HepG2 (cell line): Measurements from ENCODE around the gene SPTBN2. TPM values are rescaled to one million over a fixed set of nuclear protein-coding genes. Genes with fewer than 3 reads are reported as not detected.

Source experiments
- ATAC-seq: fragments of 200-7000 bp; cut with Tn5 transposase; 3 replicates; pipeline ENCODE4 v1.9.1; 2020; ENCODE audit warnings: mild to moderate bottlenecking, moderate library complexity
- BruUV-seq: library from RNA; stranded (reverse); fragments of 400-500 nt; replicated peaks from 2 replicates; lab custom pipeline; 2021; lab: Mats Ljungman, UMichigan
- CTCF ChIA-PET: fragments of 300-600 bp; formaldehyde crosslinking; extraction: SDS; loops from one replicate; lab custom pipeline; 2021; ENCODE audit warnings: low total read pairs, inconsistent platforms, low intra/inter-chr PET ratio; lab: Yijun Ruan, JAX
- POLR2A ChIA-PET: fragments of 350-600 bp; sonication (Branson Sonifier 250); formaldehyde crosslinking; loops from one replicate; lab custom pipeline; 2020; ENCODE audit warnings: antibody characterized with exemption, inconsistent platforms; lab: Yijun Ruan, JAX
- DNase-seq: peaks from one replicate; pipeline ENCODE4 v3.0.0-alpha.2; 2015; ENCODE audit warnings: low spot score
- FAIRE-seq: peaks from 3 replicates; lab custom pipeline; 2011; peaks lifted over from hg19 to GRCh38; lab: Jason Lieb, UNC
- H2AFZ ChIP-seq: one replicate; pipeline ENCODE4 v1.6.1; 2011; ENCODE audit warnings: low read length, inconsistent platforms
- H3K27ac ChIP-seq: fragments of 300-600 bp; 3 replicates; pipeline ENCODE4 v1.8.0; 2011; ENCODE audit warnings: mixed run types, mild to moderate bottlenecking, mixed read lengths, low read length, inconsistent platforms; ENCODE audit not compliant: insufficient read depth; ENCODE audit errors: extremely low read length
- H3K27me3 ChIP-seq, 2 experiments: fragments of 200-600 bp in 1 of 2; 2 replicates in 1 of 2; 3 replicates in 1 of 2; pipeline versions ENCODE4 v1.6.0 to v1.8.0; 2011; ENCODE audit warnings: low read length in 2 of 2, mild to moderate bottlenecking in 2 of 2, moderate library complexity in 2 of 2, inconsistent platforms in 1 of 2; ENCODE audit not compliant: insufficient read depth in 2 of 2, control insufficient read depth in 1 of 2
- H3K36me3 ChIP-seq, 2 experiments: fragments of 200-600 bp in 1 of 2; replicated peaks in 1 of 2; 2 replicates in 1 of 2; 3 replicates in 1 of 2; pipeline versions ENCODE4 v1.5.1 to v1.8.0; 2011; ENCODE audit warnings: low read length in 2 of 2, inconsistent platforms in 1 of 2; ENCODE audit not compliant: insufficient read depth in 2 of 2, control insufficient read depth in 1 of 2
- H3K4me1 ChIP-seq: 2 replicates; pipeline ENCODE4 v1.5.1; 2012; ENCODE audit warnings: low read length, inconsistent platforms; ENCODE audit not compliant: insufficient read depth
- H3K4me2 ChIP-seq: 2 replicates; pipeline ENCODE4 v1.6.0; 2011; ENCODE audit warnings: low read depth, low read length, inconsistent platforms
- H3K4me3 ChIP-seq, 3 experiments: fragments of 200-600 bp in 1 of 3; sonication (generic), shearing (Covaris generic) in 1 of 3; replicated peaks in 1 of 3; 2 replicates each; pipeline ENCODE4 v1.5.1; 2011 to 2016; ENCODE audit warnings: low read length in 3 of 3, inconsistent platforms in 2 of 3, low read depth in 2 of 3, mild to moderate bottlenecking in 2 of 3, control low read depth in 1 of 3, mixed read lengths in 1 of 3; ENCODE audit not compliant: insufficient read depth in 1 of 3
- H3K79me2 ChIP-seq: one replicate; pipeline ENCODE4 v1.6.1; 2011; ENCODE audit warnings: low read length, inconsistent platforms; ENCODE audit not compliant: insufficient read depth
- H3K9ac ChIP-seq: 2 replicates; pipeline ENCODE4 v1.6.0; 2011; ENCODE audit warnings: mild to moderate bottlenecking, low read depth, low read length, inconsistent platforms; ENCODE audit not compliant: insufficient read depth
- H3K9me3 ChIP-seq: 2 replicates; pipeline ENCODE4 v1.5.1; 2012; ENCODE audit warnings: mild to moderate bottlenecking, low read length
- H4K20me1 ChIP-seq: 2 replicates; pipeline ENCODE4 v1.6.0; 2011; ENCODE audit warnings: inconsistent platforms, mild to moderate bottlenecking, low read length, moderate library complexity; ENCODE audit not compliant: insufficient read depth
- ARID2 ChIP-seq: sonication (generic); formaldehyde crosslinking; IDR thresholded peaks from 2 replicates; pipeline ENCODE4 v1.8.1; 2022; ENCODE audit warnings: mild to moderate bottlenecking, missing genetic modification reagents, borderline replicate concordance
- ATF7-NPFF ChIP-seq: sonication (generic); formaldehyde crosslinking; IDR thresholded peaks from 2 replicates; pipeline ENCODE4 v1.8.1; 2023; ENCODE audit warnings: mild to moderate bottlenecking, low read depth, missing genetic modification reagents, moderate library complexity
- CAMTA2 ChIP-seq: sonication (generic); formaldehyde crosslinking; IDR thresholded peaks from 2 replicates; pipeline ENCODE4 v1.4.0; 2020; ENCODE audit warnings: mild to moderate bottlenecking, missing genetic modification reagents, borderline replicate concordance
- ERF ChIP-seq: IDR thresholded peaks from 2 replicates; pipeline ENCODE4 v1.6.1; 2018; ENCODE audit warnings: missing biosample characterization, missing genetic modification reagents
- EZH2 ChIP-seq: conservative IDR thresholded peaks from 2 replicates; pipeline ENCODE4 v1.6.1; 2012; ENCODE audit warnings: mild to moderate bottlenecking, low read depth, low read length, moderate library complexity
- KLF16 ChIP-seq, 2 experiments: sonication (generic) in 1 of 2; formaldehyde crosslinking in 1 of 2; IDR thresholded peaks; 2 replicates each; pipeline versions ENCODE4 v1.6.1 to v1.8.0; 2016 to 2023; ENCODE audit warnings: missing genetic modification reagents in 2 of 2, missing compliant biosample characterization in 1 of 2
- NFE2L1 ChIP-seq: sonication (generic); formaldehyde crosslinking; IDR thresholded peaks from 2 replicates; pipeline ENCODE4 v1.4.0; 2020; ENCODE audit warnings: missing genetic modification reagents, mild to moderate bottlenecking, borderline replicate concordance
- RBFOX2 ChIP-seq: fragments of 200-400 bp; formaldehyde crosslinking; IDR thresholded peaks from 2 replicates; pipeline ENCODE4 v1.6.1; 2017; ENCODE audit warnings: low read depth, mild to moderate bottlenecking, low read length
- ZIK1 ChIP-seq: sonication (generic); formaldehyde crosslinking; IDR thresholded peaks from 2 replicates; pipeline ENCODE4 v1.5.0; 2020; ENCODE audit warnings: mild to moderate bottlenecking, low read depth, missing genetic modification reagents, borderline replicate concordance
- ZNF709 ChIP-seq: sonication (generic); formaldehyde crosslinking; IDR thresholded peaks from 2 replicates; pipeline ENCODE4 v1.5.0; 2020; ENCODE audit warnings: mild to moderate bottlenecking, missing genetic modification reagents
- ZNF879 ChIP-seq: sonication (generic); formaldehyde crosslinking; IDR thresholded peaks from 2 replicates; pipeline ENCODE4 v1.8.1; 2023; ENCODE audit warnings: missing genetic modification reagents
- WGBS: methylation state at CpG from one replicate; pipeline ENCODE4 v1.1.6; 2017; ENCODE audit warnings: low lambda C conversion rate; 5-methylcytosine and 5-hydroxymethylcytosine counted together
- in situ Hi-C: cut with HindIII; loops from 2 replicates; pipeline ENCODE4 v1.10.0; 2017; ENCODE audit warnings: low pct_unique_long_range_greater_than_20kb; ENCODE audit not compliant: extremely low pct_ligation_motif_present
- intact Hi-C: fragments of 100-400 bp; cut with micrococcal nuclease; formaldehyde crosslinking; loops from one replicate; pipeline ENCODE4 v1.10.0; 2022; ENCODE audit not compliant: unreplicated experiment
- polyA plus RNA-seq, 8 experiments: library from polyadenylated mRNA; depleted of rRNA in 3 of 8; stranded (reverse) in 7 of 8; unstranded in 1 of 8; fragments of >200 nt; fragmentation: Illumina TruSeq in 4 of 8; extraction: Trizol in 4 of 8; gene quantifications; 2 replicates each; pipeline versions ENCODE4 v1.2.1 to v1.2.3, GENCODE V29; 2011 to 2016; ENCODE audit warnings: low read depth in 4 of 8, missing spikeins in 1 of 8, mixed read lengths in 1 of 8; ENCODE audit not compliant: insufficient read depth in 1 of 8
- total RNA-seq, 5 experiments: library from RNA; depleted of rRNA; stranded (reverse); fragments of >200 nt; fragmentation: Illumina TruSeq; extraction: Trizol; gene quantifications; 2 replicates each; pipeline ENCODE4 v1.2.3, GENCODE V29; 2016; ENCODE audit warnings: low read depth in 1 of 5
- TF ChIP-seq, protein P1 (sequence below): sonication (generic); formaldehyde crosslinking; conservative IDR thresholded peaks from 2 replicates; pipeline ENCODE4 v1.4.0; 2020; ENCODE audit warnings: missing genetic modification reagents
- TF ChIP-seq, protein P2 (sequence below), 2 experiments: sonication (generic) in 1 of 2; formaldehyde crosslinking in 1 of 2; IDR thresholded peaks; 2 replicates each; pipeline versions ENCODE4 v1.4.0 to v1.6.1; 2018 to 2020; ENCODE audit warnings: missing genetic modification reagents in 2 of 2, borderline replicate concordance in 1 of 2, low read depth in 1 of 2, mild to moderate bottlenecking in 1 of 2, missing biosample characterization in 1 of 2
- TF ChIP-seq, protein P3 (sequence below): sonication (generic); formaldehyde crosslinking; IDR thresholded peaks from 2 replicates; pipeline ENCODE4 v1.5.0; 2020; ENCODE audit warnings: missing genetic modification reagents
- TF ChIP-seq, protein P4 (sequence below): sonication (generic); formaldehyde crosslinking; IDR thresholded peaks from 2 replicates; pipeline ENCODE4 v1.5.1; 2020; ENCODE audit warnings: mild to moderate bottlenecking, missing genetic modification reagents, borderline replicate concordance
- TF ChIP-seq, protein P5 (sequence below): sonication (generic); formaldehyde crosslinking; IDR thresholded peaks from 2 replicates; pipeline ENCODE4 v1.4.0; 2020; ENCODE audit warnings: missing genetic modification reagents

Gene SPTBN2
- total and polyA plus RNA-seq, 2 of the 13 experiments (the other 11 are each of a cell fraction or from before 2014, with no cell fraction given) = 0.65 to 4.0 TPM

DNA sequence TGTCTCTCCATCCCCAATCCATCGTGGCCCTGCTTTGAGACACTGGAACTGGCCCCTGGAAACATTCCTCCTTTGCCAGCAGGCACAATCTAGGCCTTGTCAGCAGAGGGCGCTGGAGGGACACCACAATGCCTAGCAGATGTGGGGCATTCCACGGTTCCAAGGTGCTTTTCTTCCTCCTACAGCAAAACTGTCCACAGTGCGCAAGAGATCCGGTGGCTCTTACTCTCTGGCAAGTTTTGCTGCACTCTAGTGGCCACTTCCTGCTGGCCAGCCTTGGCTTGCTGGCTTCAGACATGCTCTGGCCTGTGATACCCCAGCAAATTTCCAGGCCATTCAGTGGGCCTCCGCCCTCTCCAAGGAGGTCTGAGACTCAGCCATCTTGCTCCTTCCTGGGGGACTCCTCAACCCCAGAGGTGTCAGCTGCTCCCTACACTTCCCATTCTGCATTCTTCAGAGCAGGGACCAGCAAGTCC, 34.2 kb downstream of the SPTBN2 start:
- Histone ChIP-seq H3K27me3 (no peaks in the 10 kb centered on the region), H3K4me2 (no peak overlapping the region), H3K4me3 (no peak overlapping the region), H3K79me2 (no peaks in the 10 kb centered on the region), H4K20me1 (no peaks in the 10 kb centered on the region), H2AFZ (no peak overlapping the region), H3K9me3 (no peaks in the 10 kb centered on the region), H3K9ac (no peak overlapping the region), H3K4me1 (no peaks in the 10 kb centered on the region), H3K36me3 (no peaks in the 10 kb centered on the region), H3K27ac (no peak overlapping the region)
- in situ Hi-C loops = loop anchor here (5.0 to 10.0 kb wide), 3 partner anchors 138 to 290 kb away; partner anchors contain the start of gene C11orf86
- DNase-seq (peak; percentile 96), ATAC-seq (peak; percentile 97), FAIRE-seq (peak; percentile 99)
- intact Hi-C loops = loop anchor here (1.0 to 2.0 kb wide), 2 partner anchors 140 to 282 kb away; no protein-coding TSS in a partner anchor
- ChIA-PET CTCF (interaction anchor here (0.7 to 2.5 kb wide), 8 partner anchors 116 to 287 kb away, joined by 3 to 84 read pairs (median 4); no protein-coding TSS in a partner anchor), POLR2A (no interaction called here)
- WGBS = 17% methylated on average over 1 of the region's 6 CpGs
- BruUV-seq = no TSS peak
- TF ChIP-seq NFE2L1 (CRISPR knock-in tag) (no peak), ZNF879 (CRISPR knock-in tag) (no peak), EZH2 (no peak), ATF7-NPFF (CRISPR knock-in tag) (no peak), KLF16 (CRISPR knock-in tag; IDR thresholded peaks at IDR 0.05) (peak in 1 of 2 experiments; percentile 83; a peak in 1 of 4 replicates), CAMTA2 (CRISPR knock-in tag) (no peak), ERF (CRISPR knock-in tag) (peak; percentile 95), ARID2 (CRISPR knock-in tag) (no peak), RBFOX2 (no peak), ZNF709 (CRISPR knock-in tag) (no peak), ZIK1 (CRISPR knock-in tag) (no peak)
- TF ChIP-seq, protein P1, sequence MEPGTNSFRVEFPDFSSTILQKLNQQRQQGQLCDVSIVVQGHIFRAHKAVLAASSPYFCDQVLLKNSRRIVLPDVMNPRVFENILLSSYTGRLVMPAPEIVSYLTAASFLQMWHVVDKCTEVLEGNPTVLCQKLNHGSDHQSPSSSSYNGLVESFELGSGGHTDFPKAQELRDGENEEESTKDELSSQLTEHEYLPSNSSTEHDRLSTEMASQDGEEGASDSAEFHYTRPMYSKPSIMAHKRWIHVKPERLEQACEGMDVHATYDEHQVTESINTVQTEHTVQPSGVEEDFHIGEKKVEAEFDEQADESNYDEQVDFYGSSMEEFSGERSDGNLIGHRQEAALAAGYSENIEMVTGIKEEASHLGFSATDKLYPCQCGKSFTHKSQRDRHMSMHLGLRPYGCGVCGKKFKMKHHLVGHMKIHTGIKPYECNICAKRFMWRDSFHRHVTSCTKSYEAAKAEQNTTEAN = no peak
- TF ChIP-seq, protein P2, sequence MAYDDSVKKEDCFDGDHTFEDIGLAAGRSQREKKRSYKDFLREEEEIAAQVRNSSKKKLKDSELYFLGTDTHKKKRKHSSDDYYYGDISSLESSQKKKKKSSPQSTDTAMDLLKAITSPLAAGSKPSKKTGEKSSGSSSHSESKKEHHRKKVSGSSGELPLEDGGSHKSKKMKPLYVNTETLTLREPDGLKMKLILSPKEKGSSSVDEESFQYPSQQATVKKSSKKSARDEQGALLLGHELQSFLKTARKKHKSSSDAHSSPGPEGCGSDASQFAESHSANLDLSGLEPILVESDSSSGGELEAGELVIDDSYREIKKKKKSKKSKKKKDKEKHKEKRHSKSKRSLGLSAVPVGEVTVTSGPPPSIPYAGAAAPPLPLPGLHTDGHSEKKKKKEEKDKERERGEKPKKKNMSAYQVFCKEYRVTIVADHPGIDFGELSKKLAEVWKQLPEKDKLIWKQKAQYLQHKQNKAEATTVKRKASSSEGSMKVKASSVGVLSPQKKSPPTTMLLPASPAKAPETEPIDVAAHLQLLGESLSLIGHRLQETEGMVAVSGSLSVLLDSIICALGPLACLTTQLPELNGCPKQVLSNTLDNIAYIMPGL (CRISPR knock-in tag; IDR thresholded peaks at IDR 0.05; ENCODE audit: borderline replicate concordance in 1 of 2, low read depth in 1 of 2) = peak; percentile 92
- TF ChIP-seq, protein P3, sequence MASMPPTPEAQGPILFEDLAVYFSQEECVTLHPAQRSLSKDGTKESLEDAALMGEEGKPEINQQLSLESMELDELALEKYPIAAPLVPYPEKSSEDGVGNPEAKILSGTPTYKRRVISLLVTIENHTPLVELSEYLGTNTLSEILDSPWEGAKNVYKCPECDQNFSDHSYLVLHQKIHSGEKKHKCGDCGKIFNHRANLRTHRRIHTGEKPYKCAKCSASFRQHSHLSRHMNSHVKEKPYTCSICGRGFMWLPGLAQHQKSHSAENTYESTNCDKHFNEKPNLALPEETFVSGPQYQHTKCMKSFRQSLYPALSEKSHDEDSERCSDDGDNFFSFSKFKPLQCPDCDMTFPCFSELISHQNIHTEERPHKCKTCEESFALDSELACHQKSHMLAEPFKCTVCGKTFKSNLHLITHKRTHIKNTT = no peak
- TF ChIP-seq, protein P4, sequence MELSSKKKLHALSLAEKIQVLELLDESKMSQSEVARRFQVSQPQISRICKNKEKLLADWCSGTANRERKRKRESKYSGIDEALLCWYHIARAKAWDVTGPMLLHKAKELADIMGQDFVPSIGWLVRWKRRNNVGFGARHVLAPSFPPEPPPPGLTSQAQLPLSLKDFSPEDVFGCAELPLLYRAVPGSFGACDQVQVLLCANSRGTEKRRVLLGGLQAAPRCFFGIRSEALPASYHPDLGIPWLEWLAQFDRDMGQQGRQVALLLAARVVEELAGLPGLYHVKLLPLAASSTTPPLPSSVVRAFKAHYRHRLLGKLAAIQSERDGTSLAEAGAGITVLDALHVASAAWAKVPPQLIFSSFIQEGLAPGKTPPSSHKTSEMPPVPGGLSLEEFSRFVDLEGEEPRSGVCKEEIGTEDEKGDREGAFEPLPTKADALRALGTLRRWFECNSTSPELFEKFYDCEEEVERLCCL (CRISPR knock-in tag) = no peak
- TF ChIP-seq, protein P5, sequence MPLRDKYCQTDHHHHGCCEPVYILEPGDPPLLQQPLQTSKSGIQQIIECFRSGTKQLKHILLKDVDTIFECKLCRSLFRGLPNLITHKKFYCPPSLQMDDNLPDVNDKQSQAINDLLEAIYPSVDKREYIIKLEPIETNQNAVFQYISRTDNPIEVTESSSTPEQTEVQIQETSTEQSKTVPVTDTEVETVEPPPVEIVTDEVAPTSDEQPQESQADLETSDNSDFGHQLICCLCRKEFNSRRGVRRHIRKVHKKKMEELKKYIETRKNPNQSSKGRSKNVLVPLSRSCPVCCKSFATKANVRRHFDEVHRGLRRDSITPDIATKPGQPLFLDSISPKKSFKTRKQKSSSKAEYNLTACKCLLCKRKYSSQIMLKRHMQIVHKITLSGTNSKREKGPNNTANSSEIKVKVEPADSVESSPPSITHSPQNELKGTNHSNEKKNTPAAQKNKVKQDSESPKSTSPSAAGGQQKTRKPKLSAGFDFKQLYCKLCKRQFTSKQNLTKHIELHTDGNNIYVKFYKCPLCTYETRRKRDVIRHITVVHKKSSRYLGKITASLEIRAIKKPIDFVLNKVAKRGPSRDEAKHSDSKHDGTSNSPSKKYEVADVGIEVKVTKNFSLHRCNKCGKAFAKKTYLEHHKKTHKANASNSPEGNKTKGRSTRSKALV (CRISPR knock-in tag) = no peak
